RWPE2 (cell line): ENCODE results near the gene FRMD3.

Experiments used
- ATAC-seq: fragments of 200-7000 bp; cut with Tn5 transposase; 3 replicates; pipeline ENCODE4 v1.9.1; 2021; ENCODE audit warnings: low read depth
- DNase-seq: peaks from one replicate; pipeline ENCODE4 v3.0.0-alpha.2; 2020; ENCODE audit warnings: low spot score
- H3K27ac ChIP-seq: fragments of 450-650 bp; 2 replicates; pipeline ENCODE4 v1.5.1; 2017; ENCODE audit warnings: mild to moderate bottlenecking; ENCODE audit not compliant: poor library complexity, severe bottlenecking
- H3K27me3 ChIP-seq: fragments of 250-450 bp; sonication (Bioruptor Pico); 2 replicates; pipeline ENCODE4 v1.5.1; 2021; ENCODE audit warnings: mild to moderate bottlenecking, moderate library complexity; ENCODE audit not compliant: insufficient read depth, poor library complexity, severe bottlenecking
- H3K36me3 ChIP-seq: fragments of 250-450 bp; sonication (Bioruptor Pico); 2 replicates; pipeline ENCODE4 v1.5.1; 2020; ENCODE audit warnings: low read depth, mild to moderate bottlenecking, moderate library complexity
- H3K4me1 ChIP-seq: fragments of 250-450 bp; sonication (Bioruptor Pico); 2 replicates; pipeline ENCODE4 v1.5.1; 2021; ENCODE audit warnings: mild to moderate bottlenecking, moderate library complexity; ENCODE audit not compliant: insufficient read depth, poor library complexity, severe bottlenecking
- H3K4me3 ChIP-seq: fragments of 250-450 bp; sonication (Bioruptor Pico); 2 replicates; pipeline ENCODE4 v1.5.1; 2021; ENCODE audit warnings: mild to moderate bottlenecking, moderate library complexity; ENCODE audit not compliant: severe bottlenecking
- H3K9me3 ChIP-seq: fragments of 250-450 bp; sonication (Bioruptor Pico); 2 replicates; pipeline ENCODE4 v1.5.1; 2021; ENCODE audit warnings: mild to moderate bottlenecking, moderate library complexity; ENCODE audit not compliant: severe bottlenecking
- CTCF ChIP-seq: fragments of 450-650 bp; IDR thresholded peaks from one replicate; pipeline ENCODE4 v1.5.1; 2017; ENCODE audit warnings: mild to moderate bottlenecking, moderate library complexity; ENCODE audit not compliant: poor library complexity, severe bottlenecking

FRMD3 gene

GRCh38 chr9:83285445-83286225 lies 252.6 kb downstream of the FRMD3 start:
- no peaks in the 10 kb centered on the region for H3K27me3 ChIP-seq
- no peaks in the 10 kb centered on the region for H3K4me1 ChIP-seq
- no peak overlapping the region for H3K4me3 ChIP-seq
- ATAC-seq (no peak), DNase-seq (no peak)
- no peaks in the 10 kb centered on the region for H3K9me3 ChIP-seq
- TF ChIP-seq CTCF: no peak
- H3K27ac ChIP-seq: no peak overlapping the region
- no peaks in the 10 kb centered on the region for H3K36me3 ChIP-seq

- Histone ChIP-seq H3K27me3 (no peaks in the 10 kb centered on the region), H3K9me3 (no peaks in the 10 kb centered on the region), H3K4me3 (no peak overlapping the region), H3K27ac (no peak overlapping the region), H3K36me3 (no peaks in the 10 kb centered on the region), H3K4me1 (no peaks in the 10 kb centered on the region)
- DNase-seq (no peak), ATAC-seq (no peak)
- TF ChIP-seq CTCF: no peak
Measured at GRCh38 chr9:83284746-83285145, 253.5 kb downstream of the FRMD3 start.

GRCh38 chr9:83283528-83283927 lies 254.7 kb downstream of the FRMD3 start:
- H3K9me3 ChIP-seq: no peaks in the 10 kb centered on the region
- no peak overlapping the region for H3K4me3 ChIP-seq
- no peaks in the 10 kb centered on the region for H3K4me1 ChIP-seq
- no peak for ATAC-seq
- TF ChIP-seq CTCF: no peak
- no peaks in the 10 kb centered on the region for H3K36me3 ChIP-seq
- no peaks in the 10 kb centered on the region for H3K27me3 ChIP-seq
- H3K27ac ChIP-seq: no peak overlapping the region
- no peak for DNase-seq

- ATAC-seq (peak; percentile 74), DNase-seq (no peak)
- H3K4me3 ChIP-seq: no peak overlapping the region
- no peaks in the 10 kb centered on the region for H3K36me3 ChIP-seq
- TF ChIP-seq CTCF: no peak
- no peaks in the 10 kb centered on the region for H3K27me3 ChIP-seq
- no peaks in the 10 kb centered on the region for H3K9me3 ChIP-seq
- no peaks in the 10 kb centered on the region for H3K4me1 ChIP-seq
- H3K27ac ChIP-seq: no peak overlapping the region
Measured at GRCh38 chr9:83281306-83282255, 256.6 kb downstream of the FRMD3 start.

- Histone ChIP-seq H3K4me1 (no peaks in the 10 kb centered on the region), H3K27ac (no peak overlapping the region), H3K27me3 (no peaks in the 10 kb centered on the region), H3K9me3 (no peaks in the 10 kb centered on the region), H3K36me3 (no peaks in the 10 kb centered on the region), H3K4me3 (no peak overlapping the region)
- no peak for DNase-seq
- TF ChIP-seq CTCF: no peak
- no peak for ATAC-seq
Measured at GRCh38 chr9:83280790-83281189, 257.4 kb downstream of the FRMD3 start.
